ENCODE results near the gene SATL1. TPM values are rescaled to one million over a fixed set of nuclear protein-coding genes. Genes with fewer than 3 reads are reported as not detected.

The SATL1 gene
- total RNA-seq, 4 donors from 2014 or later = not detected

GRCh38 chrX:85159644-85160043 is 83.9 kb downstream of the SATL1 start:
- Histone ChIP-seq H3K27ac (no peak overlapping the region), H3K4me1 (no peaks in the 10 kb centered on the region), H3K9me3 (no peaks in the 10 kb centered on the region), H3K36me3 (no peaks in the 10 kb centered on the region), H3K27me3 (no peaks in the 10 kb centered on the region), H3K4me3 (no peak overlapping the region)
- TF ChIP-seq POLR2A (IDR thresholded peaks at IDR 0.05) (no peak), CTCF (IDR thresholded peaks at IDR 0.05) (no peak)
- no peak for DNase-seq

- Histone ChIP-seq H3K27ac (no peak overlapping the region), H3K27me3 (no peaks in the 10 kb centered on the region), H3K4me3 (no peak overlapping the region), H3K9me3 (no peaks in the 10 kb centered on the region), H3K4me1 (no peaks in the 10 kb centered on the region), H3K36me3 (no peaks in the 10 kb centered on the region)
- TF ChIP-seq CTCF (IDR thresholded peaks at IDR 0.05) (no peak), POLR2A (IDR thresholded peaks at IDR 0.05) (no peak)
- no peak for DNase-seq
These were observed 102.6 kb downstream of the SATL1 start for GRCh38 chrX:85140964-85141363.

- Histone ChIP-seq H3K4me3 (no peak overlapping the region), H3K27ac (no peak overlapping the region), H3K4me1 (no peaks in the 10 kb centered on the region), H3K27me3 (no peaks in the 10 kb centered on the region), H3K36me3 (no peaks in the 10 kb centered on the region), H3K9me3 (no peaks in the 10 kb centered on the region)
- DNase-seq = no peak
- no peak for TF ChIP-seq POLR2A (IDR thresholded peaks at IDR 0.05)
- no peak for TF ChIP-seq CTCF (IDR thresholded peaks at IDR 0.05)
These were observed 104.2 kb downstream of the SATL1 start for GRCh38 chrX:85139422-85139821.

GRCh38 chrX:85136409-85136808 is 107.2 kb downstream of the SATL1 start:
- no peak overlapping the region for H3K4me3 ChIP-seq
- H3K9me3 ChIP-seq = no peaks in the 10 kb centered on the region
- no peak overlapping the region for H3K27ac ChIP-seq
- DNase-seq = no peak
- H3K27me3 ChIP-seq = no peaks in the 10 kb centered on the region
- H3K36me3 ChIP-seq = no peaks in the 10 kb centered on the region
- no peak for TF ChIP-seq POLR2A (IDR thresholded peaks at IDR 0.05)
- no peak for TF ChIP-seq CTCF (IDR thresholded peaks at IDR 0.05)
- H3K4me1 ChIP-seq = no peaks in the 10 kb centered on the region

GRCh38 chrX:85115252-85115651 is 128.3 kb downstream of the SATL1 start:
- Histone ChIP-seq H3K27ac (no peak overlapping the region), H3K4me3 (no peak overlapping the region), H3K27me3 (no peaks in the 10 kb centered on the region), H3K9me3 (no peaks in the 10 kb centered on the region), H3K36me3 (no peaks in the 10 kb centered on the region), H3K4me1 (no peaks in the 10 kb centered on the region)
- no peak for DNase-seq
- TF ChIP-seq POLR2A (IDR thresholded peaks at IDR 0.05) = no peak
- TF ChIP-seq CTCF (IDR thresholded peaks at IDR 0.05) = no peak

GRCh38 chrX:85114776-85115175 is 128.8 kb downstream of the SATL1 start:
- no peak for TF ChIP-seq POLR2A (IDR thresholded peaks at IDR 0.05)
- H3K36me3 ChIP-seq = no peaks in the 10 kb centered on the region
- no peak overlapping the region for H3K4me3 ChIP-seq

More at GRCh38 chrX:85114776-85115175, 128.8 kb downstream of the SATL1 start:
- Histone ChIP-seq H3K27me3 (no peaks in the 10 kb centered on the region), H3K4me1 (no peaks in the 10 kb centered on the region), H3K27ac (no peak overlapping the region), H3K9me3 (no peaks in the 10 kb centered on the region)
- DNase-seq = no peak
